K562 (cell line): Measurements from ENCODE around the gene SACS. TPM values are rescaled to one million over a fixed set of nuclear protein-coding genes. Genes with fewer than 3 reads are reported as not detected.

Source experiments
- ATAC-seq: fragments of 200-7000 bp; cut with Tn5 transposase; 3 replicates; pipeline ENCODE4 v1.9.1; 2020; ENCODE audit warnings: moderate library complexity
- Bru-seq: library from RNA; stranded (reverse); fragments of 400-500 nt; gene quantifications from one replicate; lab custom pipeline; 2021; lab: Mats Ljungman, UMichigan
- BruChase-seq, 2 experiments: library from RNA; stranded (reverse); fragments of 400-500 nt; gene quantifications; one replicate each; lab custom pipeline; 2021; lab: Mats Ljungman, UMichigan
- BruUV-seq: library from RNA; stranded (reverse); fragments of 400-500 nt; replicated peaks from 2 replicates; lab custom pipeline; 2021; lab: Mats Ljungman, UMichigan
- CTCF ChIA-PET: fragments of 300-600 bp; formaldehyde crosslinking; extraction: SDS; loops from one replicate; lab custom pipeline; 2021; ENCODE audit warnings: low intra/inter-chr PET ratio; lab: Yijun Ruan, JAX
- POLR2A ChIA-PET: fragments of 300-600, 350-650 bp; sonication (Branson Sonifier 250); formaldehyde crosslinking; extraction: SDS; loops from one replicate; lab custom pipeline; 2021; ENCODE audit warnings: antibody characterized with exemption, inconsistent platforms; lab: Yijun Ruan, JAX
- DNase-seq, 4 experiments: peaks; one replicate each; pipeline versions ENCODE4 v3.0.0 to v3.0.0-alpha.2; 2011 to 2018; ENCODE audit warnings: low spot score in 3 of 4, mixed read lengths in 3 of 4; ENCODE audit errors: extremely low read depth in 1 of 4
- FAIRE-seq: peaks from 2 replicates; lab custom pipeline; 2011; peaks lifted over from hg19 to GRCh38; lab: Jason Lieb, UNC
- H2AFZ ChIP-seq: 2 replicates; pipeline ENCODE4 v1.6.0; 2011; ENCODE audit warnings: low read depth, low read length, control low read depth, inconsistent platforms
- H3K27ac ChIP-seq: fragments of 200-600 bp; 3 replicates; pipeline ENCODE4 v1.8.0; 2011; ENCODE audit warnings: low read depth, mild to moderate bottlenecking, control low read depth, inconsistent platforms, low read length, moderate library complexity, mixed read lengths; ENCODE audit errors: extremely low read depth
- H3K27me3 ChIP-seq, 2 experiments: fragments of 300-600 bp in 1 of 2; 2 replicates in 1 of 2; 3 replicates in 1 of 2; pipeline versions ENCODE4 v1.6.0 to v1.8.0; 2011; ENCODE audit warnings: inconsistent platforms in 2 of 2, low read length in 2 of 2, mild to moderate bottlenecking in 1 of 2, mixed read lengths in 1 of 2, moderate library complexity in 1 of 2; ENCODE audit not compliant: control insufficient read depth in 2 of 2, insufficient read depth in 2 of 2
- H3K36me3 ChIP-seq: fragments of 300-600 bp; 3 replicates; pipeline ENCODE4 v1.8.0; 2011; ENCODE audit warnings: mild to moderate bottlenecking, low read length, inconsistent platforms; ENCODE audit not compliant: control insufficient read depth, insufficient read depth
- H3K4me1 ChIP-seq, 2 experiments: fragments of 200-600 bp in 1 of 2; replicated peaks in 1 of 2; 2 replicates in 1 of 2; 3 replicates in 1 of 2; pipeline versions ENCODE4 v1.5.1 to v1.8.0; 2011; ENCODE audit warnings: inconsistent platforms in 2 of 2, low read length in 2 of 2, mild to moderate bottlenecking in 1 of 2, mixed read lengths in 1 of 2, moderate library complexity in 1 of 2; ENCODE audit not compliant: control insufficient read depth in 2 of 2, insufficient read depth in 2 of 2
- H3K4me2 ChIP-seq: 2 replicates; pipeline ENCODE4 v1.6.1; 2011; ENCODE audit warnings: low read length, control low read depth, inconsistent platforms, mixed read lengths; ENCODE audit not compliant: insufficient read depth
- H3K4me3 ChIP-seq: fragments of 200-600 bp; sonication (generic), shearing (Covaris generic); 2 replicates; pipeline ENCODE4 v1.5.1; 2016; ENCODE audit warnings: control low read depth, inconsistent platforms
- H3K79me2 ChIP-seq: fragments of 200-600 bp; 3 replicates; pipeline ENCODE4 v1.8.0; 2011; ENCODE audit warnings: low read length, inconsistent platforms; ENCODE audit not compliant: control insufficient read depth, insufficient read depth
- H3K9ac ChIP-seq, 2 experiments: 2 replicates each; pipeline versions ENCODE4 v1.6.0 to v1.6.1; 2011; ENCODE audit warnings: low read depth in 2 of 2, low read length in 2 of 2, control low read depth in 1 of 2, inconsistent platforms in 1 of 2, mild to moderate bottlenecking in 1 of 2, mixed read lengths in 1 of 2; ENCODE audit not compliant: insufficient read depth in 1 of 2
- H3K9me1 ChIP-seq: one replicate; pipeline ENCODE4 v1.6.0; 2011; ENCODE audit warnings: inconsistent platforms, mild to moderate bottlenecking, low read length, moderate library complexity; ENCODE audit not compliant: control insufficient read depth, insufficient read depth
- H3K9me3 ChIP-seq: replicated peaks from 2 replicates; pipeline ENCODE4 v1.5.1; 2011; ENCODE audit warnings: low read depth, low read length, inconsistent platforms; ENCODE audit not compliant: control insufficient read depth, insufficient read depth
- H4K20me1 ChIP-seq: replicated peaks from 2 replicates; pipeline ENCODE4 v1.6.1; 2011; ENCODE audit warnings: low read length, inconsistent platforms, mixed read lengths; ENCODE audit not compliant: control insufficient read depth, insufficient read depth
- FOS ChIP-seq: IDR thresholded peaks from 3 replicates; pipeline ENCODE4 v1.6.1; 2011; ENCODE audit not compliant: insufficient read length; ENCODE audit errors: extremely low read depth
- MNT ChIP-seq, 2 experiments: fragments of 450-650 bp; conservative IDR thresholded peaks; 2 replicates each; pipeline ENCODE4 v1.6.1; 2017; ENCODE audit warnings: mild to moderate bottlenecking in 2 of 2, moderate library complexity in 2 of 2
- THRAP3 ChIP-seq: fragments of 450-650 bp; IDR thresholded peaks from 2 replicates; pipeline ENCODE4 v1.6.1; 2016; ENCODE audit warnings: mild to moderate bottlenecking, inconsistent platforms, borderline replicate concordance
- ZBTB9 ChIP-seq: fragments of 450-650 bp; formaldehyde crosslinking; IDR thresholded peaks from 2 replicates; pipeline ENCODE4 v1.4.0; 2020; ENCODE audit warnings: mild to moderate bottlenecking, moderate library complexity
- WGBS: fragments of 100-300 bp; shearing (Covaris generic); methylation state at CpG from one replicate; pipeline ENCODE4 v1.1.6; 2016; ENCODE audit warnings: low coverage, mixed read lengths; ENCODE audit not compliant: insufficient coverage; ENCODE audit errors: missing lambda C conversion rate; 5-methylcytosine and 5-hydroxymethylcytosine counted together
- in situ Hi-C: fragments of 300-500 bp; cut with MboI; formaldehyde crosslinking; loops from 4 replicates; pipeline ENCODE4 v1.15.0; 2018; ENCODE audit warnings: inconsistent platforms, mixed read lengths
- intact Hi-C: fragments of 100-400 bp; cut with micrococcal nuclease; formaldehyde crosslinking; loops from 2 replicates; pipeline ENCODE4 v1.14.2; 2022
- long read RNA-seq, 3 experiments: library from polyadenylated mRNA in 2 of 3; library from RNA in 1 of 3; unstranded in 2 of 3; stranded (forward) in 1 of 3; transcript quantifications; one replicate each; pipeline ENCODE4 v2.0.0, GENCODE V29; 2019 to 2022
- polyA minus RNA-seq, 3 experiments: library from RNA; depleted of rRNA, polyadenylated mRNA; stranded (reverse); fragments of >200 nt; gene quantifications; 2 replicates each; pipeline ENCODE4 v1.2.3, GENCODE V29; 2011
- polyA plus RNA-seq, 8 experiments: library from polyadenylated mRNA; depleted of rRNA in 4 of 8; stranded (reverse) in 5 of 8; unstranded in 3 of 8; fragments of >200 nt; fragmentation: Nextera tagmentation in 2 of 8; fragmentation: Illumina TruSeq in 1 of 8; extraction: Ambion mirVana in 2 of 8; extraction: Trizol in 1 of 8; gene quantifications; 2 replicates each; pipeline versions ENCODE4 v1.2.1 to v1.2.3, GENCODE V29; 2011 to 2014; ENCODE audit warnings: inconsistent platforms in 1 of 8, missing spikeins in 1 of 8
- total RNA-seq, 7 experiments: library from RNA; depleted of rRNA in 6 of 7; stranded (reverse); fragments of >200 nt in 6 of 7; fragmentation: Illumina TruSeq in 2 of 7; extraction: Trizol in 2 of 7; gene quantifications; 2 replicates each; pipeline versions ENCODE4 v1.2.1 to v1.2.3, GENCODE V29; 2011 to 2021; ENCODE audit warnings: low replicate concordance in 1 of 7
- TF ChIP-seq, protein P1 (sequence below): sonication (generic); formaldehyde crosslinking; IDR thresholded peaks from 2 replicates; pipeline ENCODE4 v1.8.0; 2022; ENCODE audit warnings: mild to moderate bottlenecking, missing genetic modification reagents

The SACS gene, protein sequence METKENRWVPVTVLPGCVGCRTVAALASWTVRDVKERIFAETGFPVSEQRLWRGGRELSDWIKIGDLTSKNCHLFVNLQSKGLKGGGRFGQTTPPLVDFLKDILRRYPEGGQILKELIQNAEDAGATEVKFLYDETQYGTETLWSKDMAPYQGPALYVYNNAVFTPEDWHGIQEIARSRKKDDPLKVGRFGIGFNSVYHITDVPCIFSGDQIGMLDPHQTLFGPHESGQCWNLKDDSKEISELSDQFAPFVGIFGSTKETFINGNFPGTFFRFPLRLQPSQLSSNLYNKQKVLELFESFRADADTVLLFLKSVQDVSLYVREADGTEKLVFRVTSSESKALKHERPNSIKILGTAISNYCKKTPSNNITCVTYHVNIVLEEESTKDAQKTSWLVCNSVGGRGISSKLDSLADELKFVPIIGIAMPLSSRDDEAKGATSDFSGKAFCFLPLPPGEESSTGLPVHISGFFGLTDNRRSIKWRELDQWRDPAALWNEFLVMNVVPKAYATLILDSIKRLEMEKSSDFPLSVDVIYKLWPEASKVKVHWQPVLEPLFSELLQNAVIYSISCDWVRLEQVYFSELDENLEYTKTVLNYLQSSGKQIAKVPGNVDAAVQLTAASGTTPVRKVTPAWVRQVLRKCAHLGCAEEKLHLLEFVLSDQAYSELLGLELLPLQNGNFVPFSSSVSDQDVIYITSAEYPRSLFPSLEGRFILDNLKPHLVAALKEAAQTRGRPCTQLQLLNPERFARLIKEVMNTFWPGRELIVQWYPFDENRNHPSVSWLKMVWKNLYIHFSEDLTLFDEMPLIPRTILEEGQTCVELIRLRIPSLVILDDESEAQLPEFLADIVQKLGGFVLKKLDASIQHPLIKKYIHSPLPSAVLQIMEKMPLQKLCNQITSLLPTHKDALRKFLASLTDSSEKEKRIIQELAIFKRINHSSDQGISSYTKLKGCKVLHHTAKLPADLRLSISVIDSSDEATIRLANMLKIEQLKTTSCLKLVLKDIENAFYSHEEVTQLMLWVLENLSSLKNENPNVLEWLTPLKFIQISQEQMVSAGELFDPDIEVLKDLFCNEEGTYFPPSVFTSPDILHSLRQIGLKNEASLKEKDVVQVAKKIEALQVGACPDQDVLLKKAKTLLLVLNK (N-terminal part only)
- 20.6 and 47.0 TPM in 2 replicates for total RNA-seq (2011; cell fraction: chromatin; rRNA removed; ENCODE audit: low replicate concordance)
- 19.2 and 24.5 TPM in 2 replicates for total RNA-seq (2011; cell fraction: nucleolus; rRNA removed)
- 18.0 and 21.1 TPM in 2 replicates for total RNA-seq (2011; cell fraction: nucleoplasm; rRNA removed)
- total RNA-seq (2014; rRNA removed) (18.9 and 27.1 TPM in 2 replicates), total RNA-seq (2014; rRNA removed; fragmentation: Illumina TruSeq; extraction: Trizol) (28.2 and 30.9 TPM in 2 replicates), total RNA-seq (2015; rRNA removed; fragmentation: Illumina TruSeq; extraction: Trizol) (22.5 and 24.6 TPM in 2 replicates), total RNA-seq (2021) (21.3 and 24.0 TPM in 2 replicates), polyA plus RNA-seq (2011; rRNA removed) (16.3 and 20.2 TPM in 2 replicates), polyA plus RNA-seq (2014; fragmentation: Illumina TruSeq; extraction: Trizol) (12.2 and 16.3 TPM in 2 replicates), polyA plus RNA-seq (2014; fragmentation: Nextera tagmentation; extraction: Ambion mirVana) (1 to 10 TPM; 4.7 to 5.5 TPM), polyA plus RNA-seq (2014; rRNA removed) (9.6 and 12.7 TPM in 2 replicates), polyA minus RNA-seq (2011; rRNA and poly(A)+ RNA removed) (68.6 and 76.1 TPM in 2 replicates), Bru-seq, nascent RNA (percentile 61 among the genes with signal in this experiment), BruChase-seq, experiment 1, labeled RNA remaining after a 2-hour chase (percentile 62 among the genes with signal in this experiment), BruChase-seq, experiment 2, labeled RNA remaining after a 6-hour chase (percentile 65 among the genes with signal in this experiment)
- polyA plus RNA-seq (2011; cell fraction: cytosol; rRNA removed): 8.6 and 10.2 TPM in 2 replicates
- 51.2 and 51.6 TPM in 2 replicates for polyA plus RNA-seq (2011; cell fraction: nucleus; rRNA removed)
- polyA plus RNA-seq (2012): 6.7 and 8.7 TPM in 2 replicates
- polyA minus RNA-seq (2011; cell fraction: cytosol; rRNA and poly(A)+ RNA removed): 31.2 and 34.5 TPM in 2 replicates
- polyA minus RNA-seq (2011; cell fraction: nucleus; rRNA and poly(A)+ RNA removed): 55.6 and 104 TPM in 2 replicates
- long read RNA-seq, experiment 1, partial matches to known transcripts: 18 of 38 reads
- long read RNA-seq, experiment 1, other reads (novel, unspliced or antisense): 19 of 38 reads
- long read RNA-seq, experiment 2, partial matches to known transcripts: 5 of 9 reads
- long read RNA-seq, experiment 2, other reads (novel, unspliced or antisense): 4 of 9 reads
- long read RNA-seq, experiment 3, partial matches to known transcripts: 6 of 8 reads
- long read RNA-seq, experiment 3, other reads (novel, unspliced or antisense): 2 of 8 reads

DNA sequence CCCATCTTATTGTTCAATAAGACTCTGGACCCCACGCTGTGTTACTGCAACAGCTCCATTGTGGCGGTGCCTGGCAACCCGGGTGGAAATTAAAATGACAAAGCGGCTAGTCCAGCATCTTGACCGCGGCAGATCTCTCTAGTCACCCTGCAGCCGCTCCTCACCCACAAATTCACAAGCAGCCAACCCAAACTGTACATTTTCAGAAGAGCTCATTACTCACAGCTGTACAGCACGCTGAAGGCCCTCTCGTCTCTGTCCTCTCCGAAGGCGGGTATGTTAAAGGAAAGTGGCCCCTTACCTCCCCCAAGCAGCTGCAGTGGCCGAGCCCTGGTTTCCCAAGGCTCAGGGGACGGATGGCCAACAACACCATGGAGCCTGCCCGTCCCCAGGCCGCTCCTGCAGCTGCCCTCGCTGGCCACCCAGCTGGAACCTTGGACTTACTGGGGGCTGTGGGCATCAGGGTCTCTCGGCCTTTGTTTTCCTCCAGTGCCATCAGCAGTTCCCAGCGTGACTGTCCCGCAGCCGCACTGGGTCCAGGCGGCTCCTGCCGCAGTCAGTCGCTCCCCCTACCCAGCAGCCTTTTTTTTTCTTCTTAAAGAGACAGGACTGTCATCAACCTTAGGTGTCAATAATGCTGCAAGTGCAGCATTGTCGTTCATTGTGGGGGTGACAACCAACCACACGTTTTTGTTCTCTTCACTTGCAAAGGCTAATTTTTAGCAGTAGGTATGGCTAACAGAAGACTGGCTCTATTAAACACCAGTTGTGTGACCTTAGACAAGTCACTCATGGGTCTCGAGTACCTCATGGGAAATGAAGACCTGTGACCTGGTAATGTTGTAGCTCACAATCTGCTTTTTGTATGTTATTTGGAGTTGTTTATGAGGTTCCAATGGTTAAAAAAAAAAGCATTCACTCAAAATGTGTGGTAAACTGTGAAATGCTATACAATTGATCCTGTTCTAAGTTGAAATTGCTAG, at the start of gene SACS:
Gene SACS, minus strand, starts transcription at position 532 of the 983 bp plus-strand sequence. CDS start 22,463 bp downstream, outside the sequence.
- no peak within 1 kb of the TSS for H3K4me3 ChIP-seq
- H3K79me2 ChIP-seq: no peaks in the 10 kb centered on the region
- H4K20me1 ChIP-seq: no peaks in the 10 kb centered on the region
- FAIRE-seq (no peak), ATAC-seq (peak; percentile 42), DNase-seq (no peak)
- no TSS peak for BruUV-seq
- intact Hi-C loops: no loop called here
- no peak within 1 kb of the TSS for H3K27ac ChIP-seq
- H3K9me3 ChIP-seq: no peaks in the 10 kb centered on the region
- CTCF ChIA-PET: no interaction called here
- in situ Hi-C loops: no loop called here
- H3K36me3 ChIP-seq: no peaks in the 10 kb centered on the region
- peaks cover 2 to 9% of the 10 kb centered on the region in 2 experiments; a peak in 3 of 5 replicates for H3K27me3 ChIP-seq
- no peaks in the 10 kb centered on the region for H3K9me1 ChIP-seq
- no peak within 1 kb of the TSS for H3K4me2 ChIP-seq
- WGBS: 2% methylated on average over 19 of the region's 26 CpGs
- H2AFZ ChIP-seq: no peak within 1 kb of the TSS; the same call in 1 of the 2 replicates
- POLR2A ChIA-PET: interaction anchor here (1.0 to 1.1 kb wide), 2 partner anchors 10 to 11 kb away, joined by 3 to 4 read pairs; no protein-coding TSS in a partner anchor
- no peak within 1 kb of the TSS for H3K9ac ChIP-seq
- H3K4me1 ChIP-seq: peaks cover 0 to 4% of the 10 kb centered on the region in 2 experiments; a peak in 2 of 5 replicates
- TF ChIP-seq, protein P1, sequence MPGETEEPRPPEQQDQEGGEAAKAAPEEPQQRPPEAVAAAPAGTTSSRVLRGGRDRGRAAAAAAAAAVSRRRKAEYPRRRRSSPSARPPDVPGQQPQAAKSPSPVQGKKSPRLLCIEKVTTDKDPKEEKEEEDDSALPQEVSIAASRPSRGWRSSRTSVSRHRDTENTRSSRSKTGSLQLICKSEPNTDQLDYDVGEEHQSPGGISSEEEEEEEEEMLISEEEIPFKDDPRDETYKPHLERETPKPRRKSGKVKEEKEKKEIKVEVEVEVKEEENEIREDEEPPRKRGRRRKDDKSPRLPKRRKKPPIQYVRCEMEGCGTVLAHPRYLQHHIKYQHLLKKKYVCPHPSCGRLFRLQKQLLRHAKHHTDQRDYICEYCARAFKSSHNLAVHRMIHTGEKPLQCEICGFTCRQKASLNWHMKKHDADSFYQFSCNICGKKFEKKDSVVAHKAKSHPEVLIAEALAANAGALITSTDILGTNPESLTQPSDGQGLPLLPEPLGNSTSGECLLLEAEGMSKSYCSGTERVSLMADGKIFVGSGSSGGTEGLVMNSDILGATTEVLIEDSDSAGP (CRISPR knock-in tag): peak; percentile 65; the same call in 1 of the 2 replicates
- TF ChIP-seq MNT (conservative IDR thresholded peaks at IDR 0.05) (no peak), THRAP3 (no peak), FOS (no peak), ZBTB9 (CRISPR knock-in tag) (no peak)
